Fibroblast of the aortic adventitia (primary cell): ENCODE measurements around the gene FAF2. TPM values are rescaled to one million over a fixed set of nuclear protein-coding genes. Genes with fewer than 3 reads are reported as not detected.

Experiments
- DNase-seq: peaks from one replicate; pipeline ENCODE4 v3.0.0-alpha.2; 2010; ENCODE audit warnings: low read depth
- H3K4me3 ChIP-seq: 2 replicates; pipeline ENCODE4 v1.5.1; 2011; ENCODE audit warnings: low read depth, mild to moderate bottlenecking, control low read depth, low read length, moderate library complexity
- CTCF ChIP-seq: IDR thresholded peaks from 2 replicates; pipeline ENCODE4 v1.5.1; 2011; ENCODE audit warnings: mild to moderate bottlenecking, low read length, control low read depth, inconsistent platforms; ENCODE audit not compliant: insufficient read depth
- total RNA-seq: library from RNA; depleted of rRNA; stranded (reverse); fragments of >200 nt; gene quantifications from 2 replicates; pipeline ENCODE4 v1.2.3, GENCODE V29; 2012; ENCODE audit warnings: low replicate concordance

Gene FAF2
- 42.3 and 45.3 TPM in 2 replicates for total RNA-seq

GRCh38 chr5:176447978-176448608 is at the start of gene FAF2:
FAF2 (plus strand) TSS chr5:176448385; CDS start chr5:176448408, 23 bp downstream.
- peak within 1 kb of the TSS; percentile 100 for H3K4me3 ChIP-seq
- DNase-seq = peak; percentile 99
- TF ChIP-seq CTCF = peak; percentile 85

- no peak for DNase-seq
- no peak for TF ChIP-seq CTCF
- H3K4me3 ChIP-seq = no peak overlapping the region
Observed at GRCh38 chr5:176400382-176401156, 47.6 kb upstream of the FAF2 start.

DNA sequence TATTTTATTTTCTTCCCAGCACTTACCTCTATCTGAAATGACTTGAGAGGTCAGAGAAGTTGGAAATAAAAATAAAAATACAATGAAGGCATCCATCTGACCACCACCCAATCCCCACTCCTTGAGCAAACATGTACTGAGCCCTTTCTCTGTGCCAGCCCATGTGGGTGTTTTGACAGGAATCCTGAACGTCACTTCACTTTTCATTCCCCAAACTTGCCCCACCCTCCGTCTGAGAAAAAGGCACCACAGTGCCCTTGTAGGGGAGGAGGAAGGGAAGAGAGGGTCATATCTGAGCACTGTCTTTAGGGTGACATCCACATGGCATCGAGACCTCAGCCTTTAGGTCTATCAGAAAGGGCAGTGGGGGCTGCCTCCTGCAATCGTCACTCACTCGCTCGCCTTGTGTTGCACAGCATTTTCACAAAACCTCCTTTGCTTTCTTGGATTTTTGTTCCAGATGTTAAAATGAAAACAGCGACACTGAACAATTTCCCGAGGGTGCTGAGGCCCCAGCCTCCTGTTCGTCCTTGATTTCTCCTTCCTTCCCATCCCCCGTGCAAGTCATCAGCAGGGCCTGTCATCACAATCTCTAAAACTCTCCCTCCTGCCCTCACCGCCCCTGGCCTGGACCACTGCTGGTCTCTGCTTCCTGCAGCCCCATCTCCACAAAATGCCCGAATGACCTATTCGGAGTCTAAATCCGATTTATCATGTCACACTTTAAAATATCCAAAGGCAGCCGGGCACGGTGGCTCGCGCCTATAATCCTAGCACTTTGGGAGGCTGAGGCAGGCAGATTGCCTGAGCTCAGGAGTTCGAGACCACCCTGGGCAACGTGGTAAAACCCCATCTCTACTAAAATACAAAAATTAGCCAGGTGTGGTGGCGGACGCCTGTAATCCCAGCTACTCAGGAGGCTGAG is 46.6 kb upstream of the FAF2 start:
- H3K4me3 ChIP-seq = no peak overlapping the region
- TF ChIP-seq CTCF = no peak
- DNase-seq = no peak

GRCh38 chr5:176405656-176406435 is 42.3 kb upstream of the FAF2 start:
- H3K4me3 ChIP-seq = no peak overlapping the region
- TF ChIP-seq CTCF = no peak
- no peak for DNase-seq

DNA sequence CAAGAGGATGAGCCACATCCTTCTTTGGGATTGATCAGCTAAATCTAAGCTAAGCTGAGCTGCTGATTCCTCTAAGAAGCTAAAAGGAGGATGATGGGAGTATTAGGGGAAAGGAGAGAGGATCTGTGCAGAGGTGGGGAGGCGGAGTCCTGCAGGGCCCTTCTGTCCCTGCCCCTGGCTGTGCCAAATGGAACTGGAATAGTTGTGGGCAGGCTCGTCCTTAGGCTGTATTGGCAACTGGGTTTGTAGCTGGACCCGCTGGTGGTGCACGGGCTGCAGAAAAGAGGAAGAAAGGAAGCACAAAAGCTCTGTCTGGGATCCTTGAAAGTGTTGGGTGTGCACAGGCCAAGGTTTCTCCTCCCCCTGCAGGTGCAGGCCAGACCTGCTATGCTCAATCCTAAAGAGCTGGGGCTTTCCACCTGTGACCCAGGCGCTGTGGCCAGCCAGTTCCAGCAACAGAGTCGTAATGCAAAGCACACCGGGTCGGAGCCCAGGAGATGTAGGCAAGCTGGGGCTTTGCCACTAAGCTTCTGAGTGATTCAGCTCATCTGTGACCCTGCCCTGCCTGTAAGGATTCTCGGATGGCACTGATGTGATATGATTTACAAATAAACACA is 41.6 kb upstream of the FAF2 start:
- H3K4me3 ChIP-seq = no peak overlapping the region
- no peak for DNase-seq
- TF ChIP-seq CTCF = no peak
